D721Med (cell line): ENCODE data around the gene SNTG2.

Source experiments
- DNase-seq: peaks from one replicate; pipeline ENCODE4 v3.0.0; 2011; ENCODE audit warnings: low spot score; ENCODE audit not compliant: insufficient read length
- FAIRE-seq: peaks from 2 replicates; lab custom pipeline; 2011; peaks lifted over from hg19 to GRCh38; lab: Jason Lieb, UNC
- CTCF ChIP-seq: IDR thresholded peaks from 2 replicates; pipeline ENCODE4 v1.5.1; 2012; ENCODE audit warnings: mild to moderate bottlenecking, control low read depth; ENCODE audit not compliant: insufficient read depth; ENCODE audit errors: missing control alignments

Gene SNTG2

GRCh38 chr2:1297372-1298159 lies 346.9 kb downstream of the SNTG2 start:
- DNase-seq (no peak), FAIRE-seq (no peak)
- TF ChIP-seq CTCF: no peak

- TF ChIP-seq CTCF: no peak
- no peak for FAIRE-seq
- no peak for DNase-seq
These were observed 348.4 kb downstream of the SNTG2 start for GRCh38 chr2:1299043-1299442.

- no peak for DNase-seq
- no peak for FAIRE-seq
- no peak for TF ChIP-seq CTCF
These were observed 349.6 kb downstream of the SNTG2 start for GRCh38 chr2:1300284-1300683.

- DNase-seq (no peak), FAIRE-seq (no peak)
- no peak for TF ChIP-seq CTCF
These were observed 350.4 kb downstream of the SNTG2 start for GRCh38 chr2:1301056-1301455.

- no peak for TF ChIP-seq CTCF
- FAIRE-seq: peak; percentile 90
- no peak for DNase-seq
These were observed 354.8 kb downstream of the SNTG2 start for GRCh38 chr2:1305342-1306013.

- FAIRE-seq: no peak
- DNase-seq: no peak
- no peak for TF ChIP-seq CTCF
These were observed 355.5 kb downstream of the SNTG2 start for GRCh38 chr2:1306014-1306686.
